GM19239 (cell line): Measurements from ENCODE around the gene CRABP1.

ENCODE experiments used
- DNase-seq: peaks from one replicate; pipeline ENCODE4 v3.0.0; 2011; ENCODE audit warnings: low spot score; ENCODE audit not compliant: insufficient read length
- FAIRE-seq: peaks from 2 replicates; lab custom pipeline; 2011; peaks lifted over from hg19 to GRCh38; lab: Jason Lieb, UNC

The CRABP1 gene

GRCh38 chr15:78316283-78317083 lies 23.7 kb upstream of the CRABP1 start:
- no peak for FAIRE-seq
- no peak for DNase-seq

GRCh38 chr15:78317145-78317836 lies 22.9 kb upstream of the CRABP1 start:
- FAIRE-seq, result no peak
- no peak for DNase-seq

- no peak for DNase-seq
- FAIRE-seq, result no peak
Measured at GRCh38 chr15:78319588-78319987, 20.6 kb upstream of the CRABP1 start.

GRCh38 chr15:78320183-78320582 lies 20.0 kb upstream of the CRABP1 start:
- FAIRE-seq, result no peak
- DNase-seq, result no peak

GRCh38 chr15:78321041-78321570 lies 19.0 kb upstream of the CRABP1 start:
- no peak for FAIRE-seq
- DNase-seq, result no peak

GRCh38 chr15:78321786-78322185 lies 18.4 kb upstream of the CRABP1 start:
- no peak for FAIRE-seq
- DNase-seq, result no peak

- FAIRE-seq (no peak), DNase-seq (no peak)
Measured at GRCh38 chr15:78322243-78322642, 17.9 kb upstream of the CRABP1 start.

- no peak for FAIRE-seq
- no peak for DNase-seq
Measured at GRCh38 chr15:78322724-78323521, 17.2 kb upstream of the CRABP1 start.

GRCh38 chr15:78323693-78324092 lies 16.5 kb upstream of the CRABP1 start:
- DNase-seq (no peak), FAIRE-seq (no peak)

GRCh38 chr15:78324144-78324543 lies 16.0 kb upstream of the CRABP1 start:
- no peak for DNase-seq
- FAIRE-seq, result no peak

- no peak for FAIRE-seq
- DNase-seq, result no peak
Measured at GRCh38 chr15:78325092-78325843, 14.9 kb upstream of the CRABP1 start.

- FAIRE-seq (no peak), DNase-seq (no peak)
Measured at GRCh38 chr15:78327466-78327865, 12.7 kb upstream of the CRABP1 start.

GRCh38 chr15:78329625-78330024 lies 10.5 kb upstream of the CRABP1 start:
- no peak for DNase-seq
- no peak for FAIRE-seq

GRCh38 chr15:78334845-78335244 lies 5.3 kb upstream of the CRABP1 start:
- no peak for FAIRE-seq
- DNase-seq, result no peak

- DNase-seq (no peak), FAIRE-seq (no peak)
Measured at GRCh38 chr15:78335985-78336384, 4.2 kb upstream of the CRABP1 start.

GRCh38 chr15:78338781-78339180 lies 1.4 kb upstream of the CRABP1 start:
- DNase-seq (no peak), FAIRE-seq (no peak)

- DNase-seq (no peak), FAIRE-seq (no peak)
Measured at GRCh38 chr15:78339559-78339958, 594 bp upstream of the CRABP1 start.

- DNase-seq (no peak), FAIRE-seq (no peak)
Measured at GRCh38 chr15:78341057-78341987, 1.2 kb downstream of the CRABP1 start.

GRCh38 chr15:78342021-78342420 lies 1.9 kb downstream of the CRABP1 start:
- FAIRE-seq (no peak), DNase-seq (no peak)
